ENCODE measurements around the gene PPP1R9A.

PPP1R9A gene

DNA sequence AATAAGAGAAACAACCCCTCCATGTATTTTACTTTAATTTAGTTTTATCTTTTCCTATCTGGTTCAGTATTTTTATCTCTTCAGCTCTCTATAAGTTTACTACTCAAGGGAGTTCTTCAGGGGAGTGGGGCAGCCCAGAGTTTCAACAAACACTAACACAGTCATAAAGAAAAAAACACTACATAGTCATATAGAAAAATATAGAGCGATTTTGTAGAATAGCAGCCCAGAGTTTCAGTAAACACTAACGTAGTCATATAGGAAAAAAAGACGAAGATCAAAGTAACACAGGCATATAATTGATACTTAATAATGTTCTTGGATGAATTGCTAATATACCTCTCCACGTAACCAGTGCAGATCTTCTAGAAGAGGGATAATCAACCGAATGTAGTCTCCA, 362.2 kb downstream of the PPP1R9A start:
- no peak overlapping the region for H3K27ac ChIP-seq (ENCODE audit: low read depth, low read length)
- no peak overlapping the region for H3K4me3 ChIP-seq (ENCODE audit: low read length)
- H3K9me3 ChIP-seq (ENCODE audit: control insufficient read depth, insufficient read depth, low read length) = no peaks in the 10 kb centered on the region
- H3K36me3 ChIP-seq (ENCODE audit: control insufficient read depth, low read length) = no peaks in the 10 kb centered on the region
- H3K4me2 ChIP-seq (ENCODE audit: low read length) = no peak overlapping the region
- H3K9me2 ChIP-seq (replicated peaks; ENCODE audit: control insufficient read depth, low read length) = no peaks in the 10 kb centered on the region; the same call in 1 of the 2 replicates
- H3F3A ChIP-seq (ENCODE audit: control insufficient read depth, insufficient read depth) = no peaks in the 10 kb centered on the region
- no peak for TF ChIP-seq EZH2phosphoT487 (IDR thresholded peaks at IDR 0.05; ENCODE audit: borderline replicate concordance, low read length)
- TF ChIP-seq, protein P1, sequence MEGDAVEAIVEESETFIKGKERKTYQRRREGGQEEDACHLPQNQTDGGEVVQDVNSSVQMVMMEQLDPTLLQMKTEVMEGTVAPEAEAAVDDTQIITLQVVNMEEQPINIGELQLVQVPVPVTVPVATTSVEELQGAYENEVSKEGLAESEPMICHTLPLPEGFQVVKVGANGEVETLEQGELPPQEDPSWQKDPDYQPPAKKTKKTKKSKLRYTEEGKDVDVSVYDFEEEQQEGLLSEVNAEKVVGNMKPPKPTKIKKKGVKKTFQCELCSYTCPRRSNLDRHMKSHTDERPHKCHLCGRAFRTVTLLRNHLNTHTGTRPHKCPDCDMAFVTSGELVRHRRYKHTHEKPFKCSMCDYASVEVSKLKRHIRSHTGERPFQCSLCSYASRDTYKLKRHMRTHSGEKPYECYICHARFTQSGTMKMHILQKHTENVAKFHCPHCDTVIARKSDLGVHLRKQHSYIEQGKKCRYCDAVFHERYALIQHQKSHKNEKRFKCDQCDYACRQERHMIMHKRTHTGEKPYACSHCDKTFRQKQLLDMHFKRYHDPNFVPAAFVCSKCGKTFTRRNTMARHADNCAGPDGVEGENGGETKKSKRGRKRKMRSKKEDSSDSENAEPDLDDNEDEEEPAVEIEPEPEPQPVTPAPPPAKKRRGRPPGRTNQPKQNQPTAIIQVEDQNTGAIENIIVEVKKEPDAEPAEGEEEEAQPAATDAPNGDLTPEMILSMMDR (IDR thresholded peaks at IDR 0.05; ENCODE audit: low read depth, low read length, poor library complexity, severe bottlenecking) = no peak
- H4K20me1 ChIP-seq (ENCODE audit: control insufficient read depth, insufficient read depth, low read depth, low read length) = no peaks in the 10 kb centered on the region
- H3K27me3 ChIP-seq (ENCODE audit: control insufficient read depth, low read length) = no peaks in the 10 kb centered on the region
- H3K79me2 ChIP-seq (ENCODE audit: control insufficient read depth, low read length) = no peaks in the 10 kb centered on the region
- H3K4me1 ChIP-seq (ENCODE audit: control insufficient read depth, low read length) = no peaks in the 10 kb centered on the region

DNA sequence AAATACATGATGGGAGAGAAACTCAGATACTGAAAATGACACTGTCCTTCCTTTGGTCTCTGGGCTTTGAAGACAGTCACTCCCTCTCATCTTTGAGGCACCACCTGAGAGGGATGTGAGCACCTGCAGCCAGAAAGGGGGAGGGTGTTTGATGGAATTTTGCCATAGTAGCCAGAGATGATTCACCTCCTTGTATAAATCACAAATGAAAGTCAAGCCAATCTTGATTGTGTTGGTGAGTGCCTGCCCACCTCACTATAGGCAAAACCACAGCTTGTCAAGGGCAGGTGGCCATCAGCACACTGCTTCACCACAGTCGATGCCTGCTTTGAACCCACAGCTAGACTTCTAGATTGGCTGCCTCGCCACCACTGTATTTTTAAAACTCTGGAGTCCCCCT, 368.7 kb downstream of the PPP1R9A start:
- Histone ChIP-seq H3K4me3 (ENCODE audit: low read length) (no peak overlapping the region), H3K4me2 (ENCODE audit: low read length) (no peak overlapping the region), H4K20me1 (ENCODE audit: control insufficient read depth, insufficient read depth, low read depth, low read length) (no peaks in the 10 kb centered on the region), H3K36me3 (ENCODE audit: control insufficient read depth, low read length) (no peaks in the 10 kb centered on the region), H3F3A (ENCODE audit: control insufficient read depth, insufficient read depth) (no peaks in the 10 kb centered on the region), H3K4me1 (ENCODE audit: control insufficient read depth, low read length) (no peaks in the 10 kb centered on the region), H3K79me2 (ENCODE audit: control insufficient read depth, low read length) (no peaks in the 10 kb centered on the region), H3K27ac (ENCODE audit: low read depth, low read length) (no peak overlapping the region), H3K9me3 (ENCODE audit: control insufficient read depth, insufficient read depth, low read length) (no peaks in the 10 kb centered on the region), H3K27me3 (ENCODE audit: control insufficient read depth, low read length) (no peaks in the 10 kb centered on the region), H3K9me2 (replicated peaks; ENCODE audit: control insufficient read depth, low read length) (no peaks in the 10 kb centered on the region)
- TF ChIP-seq EZH2phosphoT487 (IDR thresholded peaks at IDR 0.05; ENCODE audit: borderline replicate concordance, low read length) = no peak
- TF ChIP-seq, protein P1 (IDR thresholded peaks at IDR 0.05; ENCODE audit: low read depth, low read length, poor library complexity, severe bottlenecking) = no peak

DNA sequence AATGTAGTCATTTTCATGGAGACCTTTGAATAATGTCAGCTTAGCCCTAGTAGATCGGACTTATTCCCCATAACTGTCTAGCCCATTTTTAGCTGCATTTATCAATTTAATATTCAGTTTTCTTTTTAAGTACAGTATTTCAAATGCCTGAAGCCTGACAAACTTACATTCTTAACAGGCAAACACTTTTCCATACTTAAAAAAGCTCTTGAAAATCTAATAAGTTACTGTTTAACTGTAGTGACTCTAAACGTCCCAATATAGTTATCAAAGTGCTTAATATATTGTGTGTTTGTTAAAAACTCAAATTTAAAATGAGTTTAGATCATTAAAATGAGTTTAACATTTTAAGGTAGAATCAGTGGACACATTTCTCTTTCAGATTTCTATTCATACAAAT, 372.0 kb downstream of the PPP1R9A start:
- Histone ChIP-seq H3K79me2 (ENCODE audit: control insufficient read depth, low read length) (no peaks in the 10 kb centered on the region), H3K9me3 (ENCODE audit: control insufficient read depth, insufficient read depth, low read length) (no peaks in the 10 kb centered on the region), H3F3A (ENCODE audit: control insufficient read depth, insufficient read depth) (no peaks in the 10 kb centered on the region), H3K9me2 (replicated peaks; ENCODE audit: control insufficient read depth, low read length) (no peaks in the 10 kb centered on the region), H3K36me3 (ENCODE audit: control insufficient read depth, low read length) (no peaks in the 10 kb centered on the region), H3K27ac (ENCODE audit: low read depth, low read length) (no peak overlapping the region), H3K4me2 (ENCODE audit: low read length) (no peak overlapping the region), H3K27me3 (ENCODE audit: control insufficient read depth, low read length) (no peaks in the 10 kb centered on the region), H3K4me1 (ENCODE audit: control insufficient read depth, low read length) (no peaks in the 10 kb centered on the region), H4K20me1 (ENCODE audit: control insufficient read depth, insufficient read depth, low read depth, low read length) (no peaks in the 10 kb centered on the region), H3K4me3 (ENCODE audit: low read length) (no peak overlapping the region)
- TF ChIP-seq EZH2phosphoT487 (IDR thresholded peaks at IDR 0.05; ENCODE audit: borderline replicate concordance, low read length) = no peak
- TF ChIP-seq, protein P1 (IDR thresholded peaks at IDR 0.05; ENCODE audit: low read depth, low read length, poor library complexity, severe bottlenecking) = no peak

DNA sequence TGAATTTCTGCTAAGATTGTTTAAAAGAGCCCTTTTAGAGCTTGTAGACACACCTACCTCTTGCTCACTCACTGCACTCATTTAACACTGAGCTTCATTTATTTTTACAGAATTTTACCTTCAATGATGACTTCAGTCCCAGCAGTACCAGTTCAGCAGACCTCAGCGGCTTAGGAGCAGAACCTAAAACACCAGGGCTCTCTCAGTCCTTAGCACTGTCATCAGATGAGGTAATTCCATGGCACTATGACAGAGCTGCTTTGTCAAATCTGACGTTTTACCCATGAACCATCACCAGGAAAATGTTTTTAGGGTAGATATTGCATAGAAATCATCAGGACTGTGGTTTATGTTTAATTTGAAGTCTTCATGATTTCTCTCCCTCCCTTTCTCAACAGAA, 378.7 kb downstream of the PPP1R9A start:
- Histone ChIP-seq H3K36me3 (ENCODE audit: control insufficient read depth, low read length) (no peaks in the 10 kb centered on the region), H3K4me1 (ENCODE audit: control insufficient read depth, low read length) (no peaks in the 10 kb centered on the region), H3F3A (ENCODE audit: control insufficient read depth, insufficient read depth) (no peaks in the 10 kb centered on the region), H3K27ac (ENCODE audit: low read depth, low read length) (no peak overlapping the region), H3K27me3 (ENCODE audit: control insufficient read depth, low read length) (no peaks in the 10 kb centered on the region), H3K9me2 (replicated peaks; ENCODE audit: control insufficient read depth, low read length) (no peaks in the 10 kb centered on the region), H4K20me1 (ENCODE audit: control insufficient read depth, insufficient read depth, low read depth, low read length) (no peaks in the 10 kb centered on the region), H3K4me3 (ENCODE audit: low read length) (no peak overlapping the region), H3K79me2 (ENCODE audit: control insufficient read depth, low read length) (no peaks in the 10 kb centered on the region), H3K9me3 (ENCODE audit: control insufficient read depth, insufficient read depth, low read length) (no peaks in the 10 kb centered on the region), H3K4me2 (ENCODE audit: low read length) (no peak overlapping the region)
- no peak for TF ChIP-seq EZH2phosphoT487 (IDR thresholded peaks at IDR 0.05; ENCODE audit: borderline replicate concordance, low read length)
- TF ChIP-seq, protein P1 (IDR thresholded peaks at IDR 0.05; ENCODE audit: low read depth, low read length, poor library complexity, severe bottlenecking) = no peak

All from DOHH2 (cell line).